K562 (cell line): ENCODE data around the gene VEGFB. TPM values are rescaled to one million over a fixed set of nuclear protein-coding genes. Genes with fewer than 3 reads are reported as not detected.

Source experiments
- ATF7 ChIP-seq: fragments of 450-650 bp; IDR thresholded peaks from 2 replicates; pipeline ENCODE4 v1.7.1; 2014; ENCODE audit warnings: mild to moderate bottlenecking, moderate library complexity
- BRD4 ChIP-seq: fragments of 200-600 bp; sonication (generic); IDR thresholded peaks from 2 replicates; pipeline ENCODE4 v1.6.1; 2017; ENCODE audit warnings: inconsistent platforms
- CHD1 ChIP-seq: fragments of 200-600 bp; sonication (generic); IDR thresholded peaks from one replicate; pipeline ENCODE4 v1.6.1; 2012; ENCODE audit warnings: mild to moderate bottlenecking, moderate library complexity, low read length, inconsistent platforms
- CXXC5 ChIP-seq: fragments of 250-450 bp; sonication (Bioruptor Pico); IDR thresholded peaks from 2 replicates; pipeline ENCODE4 v1.8.0; 2022; ENCODE audit warnings: inconsistent platforms, mild to moderate bottlenecking, moderate library complexity
- EP300 ChIP-seq: IDR thresholded peaks from 2 replicates; pipeline ENCODE4 v1.6.1; 2012; ENCODE audit warnings: low read length, improper control_type of control experiment
- FOXA3 ChIP-seq, 2 experiments: fragments of 450-650 bp in 1 of 2; sonication (generic) in 1 of 2; formaldehyde crosslinking; IDR thresholded peaks in 1 of 2; conservative IDR thresholded peaks in 1 of 2; 2 replicates each; pipeline versions ENCODE4 v1.4.0 to v1.8.0; 2020 to 2022; ENCODE audit warnings: mild to moderate bottlenecking in 2 of 2, missing genetic modification reagents in 1 of 2
- KDM5B ChIP-seq: fragments of 200-600 bp; sonication (generic); IDR thresholded peaks from 2 replicates; pipeline ENCODE4 v1.6.1; 2012; ENCODE audit warnings: low read depth, mild to moderate bottlenecking, moderate library complexity, low read length, control low read depth, inconsistent platforms; ENCODE audit not compliant: insufficient replicate concordance
- MYNN ChIP-seq, 2 experiments: sonication (generic); formaldehyde crosslinking in 1 of 2; IDR thresholded peaks; 2 replicates each; pipeline versions ENCODE4 v1.5.0 to v1.6.1; 2016 to 2020; ENCODE audit warnings: antibody characterized with exemption in 1 of 2, missing genetic modification reagents in 1 of 2
- NR2C2 ChIP-seq, 2 experiments: fragments of 200-800 bp in 1 of 2; sonication (Bioruptor generic) in 1 of 2; sonication (generic) in 1 of 2; formaldehyde crosslinking in 1 of 2; IDR thresholded peaks; 2 replicates each; pipeline versions ENCODE4 v1.6.1 to v1.8.0; 2016 to 2022; ENCODE audit warnings: mild to moderate bottlenecking in 1 of 2, missing compliant biosample characterization in 1 of 2, missing genetic modification characterization in 1 of 2, missing genetic modification reagents in 1 of 2
- NR4A1 ChIP-seq, 2 experiments: fragments of 250-450 bp in 1 of 2; fragments of 450-650 bp in 1 of 2; sonication (Bioruptor Pico) in 1 of 2; IDR thresholded peaks; 2 replicates each; pipeline versions ENCODE4 v1.4.0 to v1.6.1; 2016 to 2020; ENCODE audit warnings: mild to moderate bottlenecking in 2 of 2, missing compliant biosample characterization in 1 of 2, missing genetic modification characterization in 1 of 2, moderate library complexity in 1 of 2
- PHF8 ChIP-seq: fragments of 200-600 bp; sonication (generic); IDR thresholded peaks from 2 replicates; pipeline ENCODE4 v1.6.1; 2012; ENCODE audit warnings: mixed run types, mild to moderate bottlenecking, inconsistent platforms, low read length, moderate library complexity, borderline replicate concordance
- RB1 ChIP-seq: fragments of 450-650 bp; IDR thresholded peaks from 2 replicates; pipeline ENCODE4 v1.6.1; 2017; ENCODE audit warnings: low read depth, mild to moderate bottlenecking
- TAF1 ChIP-seq: IDR thresholded peaks from 2 replicates; pipeline ENCODE4 v1.6.1; 2011; ENCODE audit warnings: mild to moderate bottlenecking, low read length, moderate library complexity; ENCODE audit not compliant: insufficient read depth, control insufficient read depth, severe bottlenecking; ENCODE audit errors: extremely low read depth
- ZNF24 ChIP-seq: fragments of 450-650 bp; IDR thresholded peaks from 2 replicates; pipeline ENCODE4 v1.6.1; 2016
- polyA plus RNA-seq, 8 experiments: library from polyadenylated mRNA; depleted of rRNA in 4 of 8; stranded (reverse) in 5 of 8; unstranded in 3 of 8; fragments of >200 nt; fragmentation: Nextera tagmentation in 2 of 8; fragmentation: Illumina TruSeq in 1 of 8; extraction: Ambion mirVana in 2 of 8; extraction: Trizol in 1 of 8; gene quantifications; 2 replicates each; pipeline versions ENCODE4 v1.2.1 to v1.2.3, GENCODE V29; 2011 to 2014; ENCODE audit warnings: inconsistent platforms in 1 of 8, missing spikeins in 1 of 8
- total RNA-seq, 7 experiments: library from RNA; depleted of rRNA in 6 of 7; stranded (reverse); fragments of >200 nt in 6 of 7; fragmentation: Illumina TruSeq in 2 of 7; extraction: Trizol in 2 of 7; gene quantifications; 2 replicates each; pipeline versions ENCODE4 v1.2.1 to v1.2.3, GENCODE V29; 2011 to 2021; ENCODE audit warnings: low replicate concordance in 1 of 7
- TF ChIP-seq, protein P1 (sequence below): fragments of 200-400 bp; formaldehyde crosslinking; IDR thresholded peaks from 2 replicates; pipeline ENCODE4 v1.6.1; 2017; ENCODE audit warnings: mild to moderate bottlenecking, low read depth, low read length, moderate library complexity
- TF ChIP-seq, protein P2 (sequence below): fragments of 450-650 bp; formaldehyde crosslinking; conservative IDR thresholded peaks from 2 replicates; pipeline ENCODE4 v1.4.0; 2022; ENCODE audit warnings: mild to moderate bottlenecking, missing genetic modification characterization
- TF ChIP-seq, protein P3 (sequence below): fragments of 450-650 bp; IDR thresholded peaks from 2 replicates; pipeline ENCODE4 v1.6.1; 2016; ENCODE audit warnings: mild to moderate bottlenecking
- TF ChIP-seq, protein P4 (sequence below): IDR thresholded peaks from 2 replicates; pipeline ENCODE4 v1.6.1; 2014; ENCODE audit warnings: antibody characterized with exemption

Gene VEGFB
- total and polyA plus RNA-seq, 9 of the 15 experiments (the other 6 are each of a cell fraction or from before 2014, with no cell fraction given) = 11.0 to 83.4 (median 25.7) TPM

DNA sequence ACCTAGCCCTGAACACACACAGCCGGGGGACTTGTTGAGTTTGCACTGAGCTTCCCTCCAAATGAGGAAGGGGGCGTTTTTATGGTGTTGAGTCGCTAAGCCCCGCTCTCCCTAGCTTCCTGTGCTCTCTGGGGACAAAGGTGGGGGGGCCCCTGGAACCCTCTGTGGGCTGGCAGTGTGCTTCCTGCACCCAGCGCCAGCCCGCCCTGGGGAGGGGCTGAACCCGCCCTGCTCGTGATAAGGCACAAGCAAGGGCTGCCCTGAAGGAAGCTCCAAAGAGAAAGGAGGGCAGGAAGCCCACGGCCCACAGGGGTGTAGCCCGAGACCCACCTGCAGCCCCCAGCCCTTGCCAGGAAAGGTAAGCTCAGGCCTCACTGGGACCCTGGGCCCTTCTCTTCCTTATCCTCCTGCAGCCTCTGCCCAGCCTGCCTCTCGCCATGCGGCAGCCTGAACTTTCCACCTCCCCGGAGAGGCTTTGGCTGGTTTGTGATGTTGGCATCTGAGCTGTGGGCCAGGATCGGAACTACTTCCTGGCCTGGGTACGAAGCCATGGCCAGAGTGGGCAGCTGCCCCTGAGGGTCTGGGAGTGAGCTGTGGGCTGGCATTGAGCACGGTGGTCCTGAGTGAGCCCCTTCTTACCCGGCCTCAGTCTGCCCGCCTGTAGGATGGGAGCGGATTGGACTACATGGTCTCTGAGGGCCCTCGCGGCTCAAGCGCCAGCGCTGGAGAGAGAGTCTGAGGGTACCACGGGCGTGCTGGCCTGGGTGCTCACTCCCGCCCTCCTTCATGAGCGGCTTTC is 27.7 kb upstream of the VEGFB start, which contains the start of gene FERMT3 (continued):
- TF ChIP-seq KDM5B = peak; percentile 44
- no peak for TF ChIP-seq PHF8
- TF ChIP-seq ATF7 = 0 out of 2 replicates have a peak, but pooled peaks have one; percentile 9
- TF ChIP-seq CXXC5 (CRISPR knock-in tag) = peak; percentile 64
- TF ChIP-seq NR4A1 (CRISPR knock-in tag; IDR thresholded peaks at IDR 0.05) = peak; percentile 68; the same call in 1 of the 2 replicates
- TF ChIP-seq NR4A1 (tag; IDR thresholded peaks at IDR 0.05) = no peak
- TF ChIP-seq BRD4 = no peak; the same call in 1 of the 2 replicates
- TF ChIP-seq NR2C2 (CRISPR knock-in tag; IDR thresholded peaks at IDR 0.05) = peak; percentile 67; the same call in 1 of the 2 replicates
- no peak for TF ChIP-seq NR2C2 (tag; IDR thresholded peaks at IDR 0.05)
- TF ChIP-seq, protein P1, sequence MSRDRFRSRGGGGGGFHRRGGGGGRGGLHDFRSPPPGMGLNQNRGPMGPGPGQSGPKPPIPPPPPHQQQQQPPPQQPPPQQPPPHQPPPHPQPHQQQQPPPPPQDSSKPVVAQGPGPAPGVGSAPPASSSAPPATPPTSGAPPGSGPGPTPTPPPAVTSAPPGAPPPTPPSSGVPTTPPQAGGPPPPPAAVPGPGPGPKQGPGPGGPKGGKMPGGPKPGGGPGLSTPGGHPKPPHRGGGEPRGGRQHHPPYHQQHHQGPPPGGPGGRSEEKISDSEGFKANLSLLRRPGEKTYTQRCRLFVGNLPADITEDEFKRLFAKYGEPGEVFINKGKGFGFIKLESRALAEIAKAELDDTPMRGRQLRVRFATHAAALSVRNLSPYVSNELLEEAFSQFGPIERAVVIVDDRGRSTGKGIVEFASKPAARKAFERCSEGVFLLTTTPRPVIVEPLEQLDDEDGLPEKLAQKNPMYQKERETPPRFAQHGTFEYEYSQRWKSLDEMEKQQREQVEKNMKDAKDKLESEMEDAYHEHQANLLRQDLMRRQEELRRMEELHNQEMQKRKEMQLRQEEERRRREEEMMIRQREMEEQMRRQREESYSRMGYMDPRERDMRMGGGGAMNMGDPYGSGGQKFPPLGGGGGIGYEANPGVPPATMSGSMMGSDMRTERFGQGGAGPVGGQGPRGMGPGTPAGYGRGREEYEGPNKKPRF = no peak
- TF ChIP-seq CHD1 = peak; percentile 95
- TF ChIP-seq, protein P2, sequence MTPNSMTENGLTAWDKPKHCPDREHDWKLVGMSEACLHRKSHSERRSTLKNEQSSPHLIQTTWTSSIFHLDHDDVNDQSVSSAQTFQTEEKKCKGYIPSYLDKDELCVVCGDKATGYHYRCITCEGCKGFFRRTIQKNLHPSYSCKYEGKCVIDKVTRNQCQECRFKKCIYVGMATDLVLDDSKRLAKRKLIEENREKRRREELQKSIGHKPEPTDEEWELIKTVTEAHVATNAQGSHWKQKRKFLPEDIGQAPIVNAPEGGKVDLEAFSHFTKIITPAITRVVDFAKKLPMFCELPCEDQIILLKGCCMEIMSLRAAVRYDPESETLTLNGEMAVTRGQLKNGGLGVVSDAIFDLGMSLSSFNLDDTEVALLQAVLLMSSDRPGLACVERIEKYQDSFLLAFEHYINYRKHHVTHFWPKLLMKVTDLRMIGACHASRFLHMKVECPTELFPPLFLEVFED (CRISPR knock-in tag) = peak; percentile 29; the same call in 1 of the 2 replicates
- TF ChIP-seq MYNN (IDR thresholded peaks at IDR 0.05) = peak; percentile 83
- TF ChIP-seq MYNN (CRISPR knock-in tag; IDR thresholded peaks at IDR 0.05) = no peak
- no peak for TF ChIP-seq ZNF24
- TF ChIP-seq, protein P3, sequence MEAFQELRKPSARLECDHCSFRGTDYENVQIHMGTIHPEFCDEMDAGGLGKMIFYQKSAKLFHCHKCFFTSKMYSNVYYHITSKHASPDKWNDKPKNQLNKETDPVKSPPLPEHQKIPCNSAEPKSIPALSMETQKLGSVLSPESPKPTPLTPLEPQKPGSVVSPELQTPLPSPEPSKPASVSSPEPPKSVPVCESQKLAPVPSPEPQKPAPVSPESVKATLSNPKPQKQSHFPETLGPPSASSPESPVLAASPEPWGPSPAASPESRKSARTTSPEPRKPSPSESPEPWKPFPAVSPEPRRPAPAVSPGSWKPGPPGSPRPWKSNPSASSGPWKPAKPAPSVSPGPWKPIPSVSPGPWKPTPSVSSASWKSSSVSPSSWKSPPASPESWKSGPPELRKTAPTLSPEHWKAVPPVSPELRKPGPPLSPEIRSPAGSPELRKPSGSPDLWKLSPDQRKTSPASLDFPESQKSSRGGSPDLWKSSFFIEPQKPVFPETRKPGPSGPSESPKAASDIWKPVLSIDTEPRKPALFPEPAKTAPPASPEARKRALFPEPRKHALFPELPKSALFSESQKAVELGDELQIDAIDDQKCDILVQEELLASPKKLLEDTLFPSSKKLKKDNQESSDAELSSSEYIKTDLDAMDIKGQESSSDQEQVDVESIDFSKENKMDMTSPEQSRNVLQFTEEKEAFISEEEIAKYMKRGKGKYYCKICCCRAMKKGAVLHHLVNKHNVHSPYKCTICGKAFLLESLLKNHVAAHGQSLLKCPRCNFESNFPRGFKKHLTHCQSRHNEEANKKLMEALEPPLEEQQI = no peak
- peak; percentile 46; the same call in 1 of the 2 replicates for TF ChIP-seq RB1
- no peak for TF ChIP-seq EP300
- TF ChIP-seq TAF1 = peak; percentile 77
- TF ChIP-seq, protein P4, sequence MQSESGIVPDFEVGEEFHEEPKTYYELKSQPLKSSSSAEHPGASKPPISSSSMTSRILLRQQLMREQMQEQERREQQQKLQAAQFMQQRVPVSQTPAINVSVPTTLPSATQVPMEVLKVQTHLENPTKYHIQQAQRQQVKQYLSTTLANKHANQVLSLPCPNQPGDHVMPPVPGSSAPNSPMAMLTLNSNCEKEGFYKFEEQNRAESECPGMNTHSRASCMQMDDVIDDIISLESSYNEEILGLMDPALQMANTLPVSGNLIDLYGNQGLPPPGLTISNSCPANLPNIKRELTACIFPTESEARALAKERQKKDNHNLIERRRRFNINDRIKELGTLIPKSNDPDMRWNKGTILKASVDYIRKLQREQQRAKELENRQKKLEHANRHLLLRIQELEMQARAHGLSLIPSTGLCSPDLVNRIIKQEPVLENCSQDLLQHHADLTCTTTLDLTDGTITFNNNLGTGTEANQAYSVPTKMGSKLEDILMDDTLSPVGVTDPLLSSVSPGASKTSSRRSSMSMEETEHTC = peak; percentile 23; the same call in 1 of the 2 replicates
- peak in 1 of 2 experiments; percentile 61; a peak in 1 of 4 replicates for TF ChIP-seq FOXA3 (CRISPR knock-in tag; conservative IDR thresholded peaks at IDR 0.05 in 1 of 2, IDR thresholded peaks at IDR 0.05 in 1 of 2)
